Heart right ventricle (tissue), 16 donors: ENCODE measurements around the gene KRTAP5-7. TPM values are rescaled to one million over a fixed set of nuclear protein-coding genes. Genes with fewer than 3 reads are reported as not detected.

Experiments used
- ATAC-seq, 8 donors: fragments of 200-7000 bp; cut with Tn5 transposase; one replicate each; pipeline ENCODE4 v1.9.1; 2020; ENCODE audit warnings: mild to moderate bottlenecking in 8 of 8, moderate library complexity in 8 of 8, moderate number of reproducible peaks in 1 of 8
- DNase-seq, 2 donors: peaks; one replicate each; pipeline ENCODE4 v3.0.0-alpha.2; 2020
- H3K27ac ChIP-seq, 10 donors: fragments of 200-600 bp; sonication (generic) in 2 of 10; one replicate each; pipeline versions ENCODE4 v1.5.0 to v1.8.0; 2020 to 2022; ENCODE audit warnings: mild to moderate bottlenecking in 3 of 10
- H3K27me3 ChIP-seq, 7 donors: fragments of 200-600 bp; one replicate each; pipeline ENCODE4 v1.8.0; 2021 to 2022; ENCODE audit warnings: mild to moderate bottlenecking in 2 of 7
- H3K36me3 ChIP-seq, 9 donors: fragments of 200-600 bp; sonication (generic) in 1 of 9; one replicate each; pipeline versions ENCODE4 v1.5.0 to v1.8.0; 2020 to 2022; ENCODE audit warnings: mild to moderate bottlenecking in 2 of 9
- H3K4me1 ChIP-seq, 9 donors: fragments of 200-600 bp; sonication (generic) in 1 of 9; one replicate each; pipeline versions ENCODE4 v1.5.0 to v1.8.0; 2020 to 2022; ENCODE audit warnings: mild to moderate bottlenecking in 4 of 9
- H3K4me3 ChIP-seq, 10 donors: fragments of 200-600 bp; sonication (generic) in 2 of 10; one replicate each; pipeline versions ENCODE4 v1.5.0 to v1.8.0; 2020 to 2022; ENCODE audit warnings: mild to moderate bottlenecking in 7 of 10, moderate library complexity in 2 of 10
- H3K9me3 ChIP-seq, 11 donors: fragments of 200-600 bp in 10 of 11; sonication (generic) in 2 of 11; one replicate each; pipeline versions ENCODE4 v1.5.0 to v1.8.0; 2013 to 2022; ENCODE audit warnings: mild to moderate bottlenecking in 2 of 11, control low read depth in 1 of 11, moderate library complexity in 1 of 11
- CTCF ChIP-seq, 9 donors: fragments of 200-600 bp; sonication (generic) in 2 of 9; IDR thresholded peaks; one replicate each; pipeline versions ENCODE4 v1.5.0 to v1.8.0; 2021 to 2022; ENCODE audit warnings: antibody characterized with exemption in 9 of 9, mild to moderate bottlenecking in 5 of 9, moderate library complexity in 1 of 9
- WGBS, 2 donors: extraction: QIAGEN DNeasy Blood & Tissue Kit; methylation state at CpG; one replicate each; pipeline ENCODE4 v1.1.7; 2013; ENCODE audit warnings: inconsistent platforms in 1 of 2; 5-methylcytosine and 5-hydroxymethylcytosine counted together
- intact Hi-C, 10 donors: fragments of 100-400 bp; cut with DNase I; formaldehyde crosslinking; loops; one replicate each; pipeline versions ENCODE4 v1.11.1 to v1.14.2; 2022
- polyA plus RNA-seq, 2 donors: library from polyadenylated mRNA; stranded (reverse); fragments of 200-250 nt; gene quantifications; one replicate each; pipeline ENCODE4 v1.2.3, GENCODE V29; 2013
- total RNA-seq, 10 donors: library from RNA; stranded (reverse); fragmentation: NEBNext Ultra II Directional in 3 of 10; extraction: Animal tissue kit (Norgen Biotek cat#: 25700) in 3 of 10; gene quantifications; one replicate each; pipeline versions ENCODE4 v1.2.1 to v1.2.4, GENCODE V29; 2021 to 2023
- donor health status: Arrhythmogenic right ventricular cardiomyopathy.
- donor health status: ischemic (EF 13 %, LVEDD 7.1; RV severe dilation, severe dysfunction).
- donor health status: healthy with polysubstance abuse.
- donor health status: DM: no; HTN: yes; CAD: no.
- donor health status: DM: no; HTN: no; CAD: no.
- donor health status: ischemic (EF 25% LVEDD 6.9; RV normal size, moderate dysfunction).
- donor health status: ischemic (EF 25% LVEDD 5.7; RV mildly dilated, moderate dysfunction).
- donor health status: healthy.
- donor health status: DM: yes; HTN: yes; CAD: no.
- donor health status: Ischemic cardiomyopathy.
- donor health status: ischemic (EF 35%, LVEDD 5.7; RV mildly dilated, moderate dysfunction).
- donor health status: nonischemic (EF 11% LVEDD 7.7; RV severe dilation, severe dysfunction).
- donor health status: DM: yes; HTN: yes; CAD: no.
- donor health status: PGD.
- donor health status: ischemic (EF 29% LVEDD 5.4; RV normal size, mild dysfunction).
- donor health status: nonischemic (EF 23%, LVEDD 6.1; RV moderate dilation, normal function).

KRTAP5-7 gene
- total and polyA plus RNA-seq, 12 donors, result 0.01 to 0.20 TPM; not detected in 10

GRCh38 chr11:71548120-71548519 is 21.1 kb downstream of the KRTAP5-7 start, which contains the start of gene KRTAP5-9:
KRTAP5-9 (plus strand) TSS chr11:71548420; CDS start chr11:71548658, 238 bp downstream.
- WGBS, 2 donors, result 54 to 67% methylated on average over 5 of the region's 5 CpGs
- peak in 1 of 8 donors; percentile 35 for ATAC-seq

GRCh38 chr11:71548716-71549151 is 21.7 kb downstream of the KRTAP5-7 start:
- Histone ChIP-seq H3K27ac (no peak overlapping the region), H3K4me3 (no peak overlapping the region), H3K27me3 (peaks cover 0 to 18% (median 3%) of the 10 kb centered on the region in 7 donors), H3K36me3 (no peaks in the 10 kb centered on the region), H3K4me1 (peaks cover 0 to 26% (median 0%) of the 10 kb centered on the region in 9 donors), H3K9me3 (no peaks in the 10 kb centered on the region)
- TF ChIP-seq CTCF (IDR thresholded peaks at IDR 0.05), result no peak
- DNase-seq (no peak), ATAC-seq (no peak)
- 41 to 45% methylated on average over 5 of the region's 5 CpGs for WGBS, 2 donors
- intact Hi-C loops, result no loop called here

More at GRCh38 chr11:71548120-71548519, 21.1 kb downstream of the KRTAP5-7 start, which contains the start of gene KRTAP5-9:
- no peak for TF ChIP-seq CTCF (IDR thresholded peaks at IDR 0.05)
- no peak for DNase-seq
- intact Hi-C loops, result no loop called here
- H3K36me3 ChIP-seq, result no peaks in the 10 kb centered on the region
- peaks cover 0 to 26% (median 0%) of the 10 kb centered on the region in 9 donors for H3K4me1 ChIP-seq
- H3K9me3 ChIP-seq, result no peaks in the 10 kb centered on the region
- no peak within 1 kb of the TSS for H3K27ac ChIP-seq
- H3K4me3 ChIP-seq, result no peak within 1 kb of the TSS
- peaks cover 0 to 18% (median 3%) of the 10 kb centered on the region in 7 donors for H3K27me3 ChIP-seq

GRCh38 chr11:71551711-71552110 is 24.6 kb downstream of the KRTAP5-7 start:
- TF ChIP-seq CTCF (IDR thresholded peaks at IDR 0.05), result no peak
- Histone ChIP-seq H3K4me1 (peaks cover 0 to 26% (median 0%) of the 10 kb centered on the region in 9 donors), H3K27me3 (peaks cover 0 to 14% (median 3%) of the 10 kb centered on the region in 7 donors), H3K4me3 (no peak overlapping the region), H3K27ac (no peak overlapping the region), H3K36me3 (no peaks in the 10 kb centered on the region), H3K9me3 (no peaks in the 10 kb centered on the region)
- WGBS, 2 donors, result 95 to 100% methylated on average over 1 of the region's 1 CpG
- ATAC-seq, result no peak
- intact Hi-C loops, result no loop called here
- DNase-seq, result no peak

GRCh38 chr11:71554996-71555395 is 27.9 kb downstream of the KRTAP5-7 start:
- Histone ChIP-seq H3K27ac (no peak overlapping the region), H3K4me3 (no peak overlapping the region), H3K9me3 (no peaks in the 10 kb centered on the region), H3K4me1 (peaks cover 0 to 3% (median 0%) of the 10 kb centered on the region in 9 donors), H3K36me3 (no peaks in the 10 kb centered on the region), H3K27me3 (peaks cover 0 to 4% (median 0%) of the 10 kb centered on the region in 7 donors)
- DNase-seq (no peak), ATAC-seq (no peak)
- TF ChIP-seq CTCF (IDR thresholded peaks at IDR 0.05), result no peak
- intact Hi-C loops, result no loop called here
- 82 to 85% methylated on average over 6 of the region's 6 CpGs for WGBS, 2 donors
